ENCODE measurements around the gene CSNK1G1. TPM values are rescaled to one million over a fixed set of nuclear protein-coding genes. Genes with fewer than 3 reads are reported as not detected.
A peak's percentile ranks its signal among the peaks of the same experiment; 100 is the strongest.

CSNK1G1 gene
- total RNA-seq, 1 experiment from 2014 or later, result 19.6 TPM

DNA sequence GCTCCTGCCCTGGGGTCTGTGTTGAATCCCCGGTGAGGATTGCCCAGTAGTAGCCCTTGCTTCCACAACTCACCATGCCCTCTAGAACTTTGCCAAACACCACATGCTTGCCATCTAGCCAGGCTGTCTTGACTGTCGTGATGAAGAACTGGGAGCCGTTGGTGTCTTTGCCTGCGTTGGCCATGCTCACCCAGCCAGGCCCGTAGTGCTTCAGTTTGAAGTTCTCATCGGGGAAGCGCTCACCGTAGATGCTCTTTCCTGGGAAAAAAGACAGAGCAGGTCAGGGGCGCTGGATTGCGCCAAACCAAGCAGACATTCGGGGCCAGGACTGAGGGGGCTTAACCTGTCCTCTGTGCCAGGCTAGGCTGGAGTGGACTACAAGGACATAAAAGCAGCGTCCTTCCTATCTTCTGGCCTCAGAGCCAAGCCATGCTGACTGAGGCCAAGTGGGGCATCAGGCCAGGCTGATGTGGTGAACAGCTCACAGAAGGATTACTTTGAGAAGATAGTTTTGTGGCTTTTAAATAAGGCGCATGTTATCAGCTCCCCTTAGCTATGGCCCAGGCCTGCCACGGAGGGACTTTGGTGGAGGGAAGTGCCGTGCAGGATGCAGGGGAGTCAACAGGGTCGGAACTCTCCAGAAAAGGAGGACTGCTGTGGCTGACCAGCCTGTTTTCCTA is 199.2 kb downstream of the CSNK1G1 start:
- intact Hi-C loops (cut with micrococcal nuclease; ENCODE audit: unreplicated experiment), result loop anchor here (10.0 kb wide), 1 partner anchor 402 kb away; no protein-coding TSS in a partner anchor
- Histone ChIP-seq H3K4me1 (replicated peaks; ENCODE audit: insufficient read depth) (no peaks in the 10 kb centered on the region; the same call in 1 of the 2 replicates), H3K4me3 (no peak overlapping the region), H3K9me3 (ENCODE audit: insufficient read depth, low read depth) (no peaks in the 10 kb centered on the region), H3F3A (ENCODE audit: insufficient read depth, low read depth) (peaks cover 62% of the 10 kb centered on the region), H3K27ac (no peak overlapping the region), H2AFZ (no peak overlapping the region), H3K4me2 (no peak overlapping the region), H3K79me2 (ENCODE audit: low read depth) (peaks cover 26% of the 10 kb centered on the region), H4K20me1 (ENCODE audit: insufficient read depth) (peaks cover 44% of the 10 kb centered on the region), H3K27me3 (ENCODE audit: insufficient read depth, low read depth) (no peaks in the 10 kb centered on the region), H3K36me3 (ENCODE audit: low read depth) (peaks cover 27% of the 10 kb centered on the region), H3K9me2 (ENCODE audit: insufficient read depth) (no peaks in the 10 kb centered on the region)
- no peak for TF ChIP-seq EZH2 (IDR thresholded peaks at IDR 0.05; ENCODE audit: low read depth)
- TF ChIP-seq, protein P1, sequence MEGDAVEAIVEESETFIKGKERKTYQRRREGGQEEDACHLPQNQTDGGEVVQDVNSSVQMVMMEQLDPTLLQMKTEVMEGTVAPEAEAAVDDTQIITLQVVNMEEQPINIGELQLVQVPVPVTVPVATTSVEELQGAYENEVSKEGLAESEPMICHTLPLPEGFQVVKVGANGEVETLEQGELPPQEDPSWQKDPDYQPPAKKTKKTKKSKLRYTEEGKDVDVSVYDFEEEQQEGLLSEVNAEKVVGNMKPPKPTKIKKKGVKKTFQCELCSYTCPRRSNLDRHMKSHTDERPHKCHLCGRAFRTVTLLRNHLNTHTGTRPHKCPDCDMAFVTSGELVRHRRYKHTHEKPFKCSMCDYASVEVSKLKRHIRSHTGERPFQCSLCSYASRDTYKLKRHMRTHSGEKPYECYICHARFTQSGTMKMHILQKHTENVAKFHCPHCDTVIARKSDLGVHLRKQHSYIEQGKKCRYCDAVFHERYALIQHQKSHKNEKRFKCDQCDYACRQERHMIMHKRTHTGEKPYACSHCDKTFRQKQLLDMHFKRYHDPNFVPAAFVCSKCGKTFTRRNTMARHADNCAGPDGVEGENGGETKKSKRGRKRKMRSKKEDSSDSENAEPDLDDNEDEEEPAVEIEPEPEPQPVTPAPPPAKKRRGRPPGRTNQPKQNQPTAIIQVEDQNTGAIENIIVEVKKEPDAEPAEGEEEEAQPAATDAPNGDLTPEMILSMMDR (conservative IDR thresholded peaks at IDR 0.05), result no peak
- CTCF ChIA-PET, result no interaction called here
- no TSS peak for BruUV-seq (replicated peaks)
- POLR2A ChIA-PET (ENCODE audit: unreplicated experiment), result interaction anchor here (0.6 kb wide), 1 partner anchor 569 kb away, joined by 6 read pairs; no protein-coding TSS in a partner anchor
- no peak for DNase-seq

- H3K27me3 ChIP-seq (ENCODE audit: insufficient read depth, low read depth), result no peaks in the 10 kb centered on the region
- H3K4me1 ChIP-seq (replicated peaks; ENCODE audit: insufficient read depth), result no peaks in the 10 kb centered on the region; the same call in 1 of the 2 replicates
- H3F3A ChIP-seq (ENCODE audit: insufficient read depth, low read depth), result peaks cover 58% of the 10 kb centered on the region
- no peak overlapping the region for H3K4me2 ChIP-seq
- ChIA-PET CTCF (no interaction called here), POLR2A (ENCODE audit: unreplicated experiment) (interaction anchor here (0.6 kb wide), 1 partner anchor 568 kb away, joined by 6 read pairs; no protein-coding TSS in a partner anchor)
- H3K79me2 ChIP-seq (ENCODE audit: low read depth), result peaks cover 19% of the 10 kb centered on the region
- DNase-seq, result no peak
- H4K20me1 ChIP-seq (ENCODE audit: insufficient read depth), result peaks cover 44% of the 10 kb centered on the region
- peaks cover 23% of the 10 kb centered on the region for H3K36me3 ChIP-seq (ENCODE audit: low read depth)
- no peak overlapping the region for H3K27ac ChIP-seq
- no peaks in the 10 kb centered on the region for H3K9me2 ChIP-seq (ENCODE audit: insufficient read depth)
- BruUV-seq (replicated peaks), result TSS peak; percentile 21
- H2AFZ ChIP-seq, result no peak overlapping the region
- no peak for TF ChIP-seq EZH2 (IDR thresholded peaks at IDR 0.05; ENCODE audit: low read depth)
- no peaks in the 10 kb centered on the region for H3K9me3 ChIP-seq (ENCODE audit: insufficient read depth, low read depth)
- no peak overlapping the region for H3K4me3 ChIP-seq
- intact Hi-C loops (cut with micrococcal nuclease; ENCODE audit: unreplicated experiment), result loop anchor here (10.0 kb wide), 1 partner anchor 401 kb away; no protein-coding TSS in a partner anchor
Observed at GRCh38 chr15:64155802-64156651, 199.9 kb downstream of the CSNK1G1 start.

- no peaks in the 10 kb centered on the region for H3K79me2 ChIP-seq (ENCODE audit: low read depth)
- H3K4me3 ChIP-seq, result no peak overlapping the region
- 0 out of 2 replicates have a peak overlapping the region, but pooled peaks have one; percentile 26 for H3K4me2 ChIP-seq
- peaks cover 8% of the 10 kb centered on the region; the same call in 1 of the 2 replicates for H3K36me3 ChIP-seq (ENCODE audit: low read depth)
- H3F3A ChIP-seq (ENCODE audit: insufficient read depth, low read depth), result peaks cover 42% of the 10 kb centered on the region
- H3K9me2 ChIP-seq (ENCODE audit: insufficient read depth), result no peaks in the 10 kb centered on the region
- CTCF ChIA-PET, result interaction anchor here (0.6 to 2.0 kb wide), 7 partner anchors 10 to 544 kb away, joined by 3 to 6 read pairs (median 3); partner anchors contain the start of gene CIAO2A
- H3K27me3 ChIP-seq (ENCODE audit: insufficient read depth, low read depth), result no peaks in the 10 kb centered on the region
- no peak for TF ChIP-seq EZH2 (IDR thresholded peaks at IDR 0.05; ENCODE audit: low read depth)
- TF ChIP-seq, protein P1 (conservative IDR thresholded peaks at IDR 0.05), result peak; percentile 90
- peaks cover 25% of the 10 kb centered on the region for H4K20me1 ChIP-seq (ENCODE audit: insufficient read depth)
- no peaks in the 10 kb centered on the region for H3K9me3 ChIP-seq (ENCODE audit: insufficient read depth, low read depth)
- no peaks in the 10 kb centered on the region for H3K4me1 ChIP-seq (replicated peaks; ENCODE audit: insufficient read depth)
- H2AFZ ChIP-seq, result no peak overlapping the region
- peak; percentile 72 to 89 for DNase-seq
- intact Hi-C loops (cut with micrococcal nuclease; ENCODE audit: unreplicated experiment), result loop anchor here (5.0 to 10.0 kb wide), 4 partner anchors 56 to 574 kb away; partner anchors contain the start of gene SNX1
- H3K27ac ChIP-seq, result no peak overlapping the region; the same call in 1 of the 2 replicates
- BruUV-seq (replicated peaks), result no TSS peak
- POLR2A ChIA-PET (ENCODE audit: unreplicated experiment), result interaction anchor here (0.6 kb wide), 1 partner anchor 661 kb away, joined by 7 read pairs; no protein-coding TSS in a partner anchor
Observed at GRCh38 chr15:64153480-64154367, 202.2 kb downstream of the CSNK1G1 start.
